ENCODE results near the gene LRP1-AS.

- TF ChIP-seq POLR2A (IDR thresholded peaks at IDR 0.05; ENCODE audit: low read depth, low read length): peak; percentile 61
- TF ChIP-seq SIX5 (IDR thresholded peaks at IDR 0.05; ENCODE audit: low read depth, low read length, severe bottlenecking): no peak
- TF ChIP-seq POLR2AphosphoS5 (IDR thresholded peaks at IDR 0.05; ENCODE audit: low read length): peak; percentile 14; the same call in 1 of the 2 replicates
- peak in 1 of 3 experiments; percentile 8; a peak in 1 of 6 replicates for TF ChIP-seq CTCF (IDR thresholded peaks at IDR 0.05 in 2 of 3, conservative IDR thresholded peaks at IDR 0.05 in 1 of 3; ENCODE audit: control insufficient read depth in 2 of 3, extremely low read depth in 1 of 3, insufficient read depth in 1 of 3, low read depth in 3 of 3, low read length in 3 of 3)
- TF ChIP-seq NFYB (IDR thresholded peaks at IDR 0.05; ENCODE audit: insufficient read depth, low read depth, low read length): no peak
- no peak for TF ChIP-seq KDM1A (IDR thresholded peaks at IDR 0.05; ENCODE audit: borderline replicate concordance)
- TF ChIP-seq DPF2 (IDR thresholded peaks at IDR 0.05): peak; percentile 32; the same call in 1 of the 2 replicates
- no peak for TF ChIP-seq EZH2 (IDR thresholded peaks at IDR 0.05; ENCODE audit: borderline replicate concordance, control insufficient read depth, low read depth, low read length)
These were observed 37.1 kb downstream of the LRP1-AS start for GRCh38 chr12:57110104-57111030.

Measured in GM12878 (cell line).